Heart right ventricle (tissue), 16 donors: ENCODE measurements around the gene CPNE5. TPM values are rescaled to one million over a fixed set of nuclear protein-coding genes. Genes with fewer than 3 reads are reported as not detected.

Source experiments
- ATAC-seq, 8 donors: fragments of 200-7000 bp; cut with Tn5 transposase; one replicate each; pipeline ENCODE4 v1.9.1; 2020; ENCODE audit warnings: mild to moderate bottlenecking in 8 of 8, moderate library complexity in 8 of 8, moderate number of reproducible peaks in 1 of 8
- DNase-seq, 2 donors: peaks; one replicate each; pipeline ENCODE4 v3.0.0-alpha.2; 2020
- H3K27ac ChIP-seq, 10 donors: fragments of 200-600 bp; sonication (generic) in 2 of 10; one replicate each; pipeline versions ENCODE4 v1.5.0 to v1.8.0; 2020 to 2022; ENCODE audit warnings: mild to moderate bottlenecking in 3 of 10
- H3K27me3 ChIP-seq, 7 donors: fragments of 200-600 bp; one replicate each; pipeline ENCODE4 v1.8.0; 2021 to 2022; ENCODE audit warnings: mild to moderate bottlenecking in 2 of 7
- H3K36me3 ChIP-seq, 9 donors: fragments of 200-600 bp; sonication (generic) in 1 of 9; one replicate each; pipeline versions ENCODE4 v1.5.0 to v1.8.0; 2020 to 2022; ENCODE audit warnings: mild to moderate bottlenecking in 2 of 9
- H3K4me1 ChIP-seq, 9 donors: fragments of 200-600 bp; sonication (generic) in 1 of 9; one replicate each; pipeline versions ENCODE4 v1.5.0 to v1.8.0; 2020 to 2022; ENCODE audit warnings: mild to moderate bottlenecking in 4 of 9
- H3K4me3 ChIP-seq, 10 donors: fragments of 200-600 bp; sonication (generic) in 2 of 10; one replicate each; pipeline versions ENCODE4 v1.5.0 to v1.8.0; 2020 to 2022; ENCODE audit warnings: mild to moderate bottlenecking in 7 of 10, moderate library complexity in 2 of 10
- H3K9me3 ChIP-seq, 11 donors: fragments of 200-600 bp in 10 of 11; sonication (generic) in 2 of 11; one replicate each; pipeline versions ENCODE4 v1.5.0 to v1.8.0; 2013 to 2022; ENCODE audit warnings: mild to moderate bottlenecking in 2 of 11, control low read depth in 1 of 11, moderate library complexity in 1 of 11
- CTCF ChIP-seq, 9 donors: fragments of 200-600 bp; sonication (generic) in 2 of 9; IDR thresholded peaks; one replicate each; pipeline versions ENCODE4 v1.5.0 to v1.8.0; 2021 to 2022; ENCODE audit warnings: antibody characterized with exemption in 9 of 9, mild to moderate bottlenecking in 5 of 9, moderate library complexity in 1 of 9
- WGBS, 2 donors: extraction: QIAGEN DNeasy Blood & Tissue Kit; methylation state at CpG; one replicate each; pipeline ENCODE4 v1.1.7; 2013; ENCODE audit warnings: inconsistent platforms in 1 of 2; 5-methylcytosine and 5-hydroxymethylcytosine counted together
- intact Hi-C, 10 donors: fragments of 100-400 bp; cut with DNase I; formaldehyde crosslinking; loops; one replicate each; pipeline versions ENCODE4 v1.11.1 to v1.14.2; 2022
- polyA plus RNA-seq, 2 donors: library from polyadenylated mRNA; stranded (reverse); fragments of 200-250 nt; gene quantifications; one replicate each; pipeline ENCODE4 v1.2.3, GENCODE V29; 2013
- total RNA-seq, 10 donors: library from RNA; stranded (reverse); fragmentation: NEBNext Ultra II Directional in 3 of 10; extraction: Animal tissue kit (Norgen Biotek cat#: 25700) in 3 of 10; gene quantifications; one replicate each; pipeline versions ENCODE4 v1.2.1 to v1.2.4, GENCODE V29; 2021 to 2023
- donor health status: Arrhythmogenic right ventricular cardiomyopathy.
- donor health status: ischemic (EF 13 %, LVEDD 7.1; RV severe dilation, severe dysfunction).
- donor health status: healthy with polysubstance abuse.
- donor health status: DM: no; HTN: yes; CAD: no.
- donor health status: DM: no; HTN: no; CAD: no.
- donor health status: ischemic (EF 25% LVEDD 6.9; RV normal size, moderate dysfunction).
- donor health status: ischemic (EF 25% LVEDD 5.7; RV mildly dilated, moderate dysfunction).
- donor health status: healthy.
- donor health status: DM: yes; HTN: yes; CAD: no.
- donor health status: Ischemic cardiomyopathy.
- donor health status: ischemic (EF 35%, LVEDD 5.7; RV mildly dilated, moderate dysfunction).
- donor health status: nonischemic (EF 11% LVEDD 7.7; RV severe dilation, severe dysfunction).
- donor health status: DM: yes; HTN: yes; CAD: no.
- donor health status: PGD.
- donor health status: ischemic (EF 29% LVEDD 5.4; RV normal size, mild dysfunction).
- donor health status: nonischemic (EF 23%, LVEDD 6.1; RV moderate dilation, normal function).

CPNE5 gene
- total and polyA plus RNA-seq, 12 donors: 2.8 to 98.2 (median 24.4) TPM

- H3K9me3 ChIP-seq: peaks cover 0 to 18% (median 5%) of the 10 kb centered on the region in 11 donors
- no peak for TF ChIP-seq CTCF (IDR thresholded peaks at IDR 0.05)
- H3K27me3 ChIP-seq: no peaks in the 10 kb centered on the region
- peaks cover 0 to 16% (median 1%) of the 10 kb centered on the region in 9 donors for H3K4me1 ChIP-seq
- intact Hi-C loops: no loop called here
- ATAC-seq (no peak), DNase-seq (no peak)
- H3K4me3 ChIP-seq: no peak overlapping the region
- 96 to 97% methylated on average over 12 of the region's 12 CpGs for WGBS, 2 donors
- no peak overlapping the region for H3K27ac ChIP-seq
- peaks cover 0 to 8% (median 0%) of the 10 kb centered on the region in 9 donors for H3K36me3 ChIP-seq
Measured at GRCh38 chr6:36745283-36745682, 94.0 kb downstream of the CPNE5 start.

- Histone ChIP-seq H3K27me3 (no peaks in the 10 kb centered on the region), H3K9me3 (peaks cover 0 to 11% (median 0%) of the 10 kb centered on the region in 11 donors), H3K36me3 (peaks cover 0 to 8% (median 0%) of the 10 kb centered on the region in 9 donors), H3K4me3 (no peak overlapping the region), H3K27ac (no peak overlapping the region), H3K4me1 (peaks cover 0 to 25% (median 4%) of the 10 kb centered on the region in 9 donors)
- WGBS, 2 donors: 73 to 75% methylated on average over 2 of the region's 2 CpGs
- intact Hi-C loops: no loop called here
- TF ChIP-seq CTCF (IDR thresholded peaks at IDR 0.05): no peak
- ATAC-seq: no peak
- DNase-seq: no peak
Measured at GRCh38 chr6:36744304-36744673, 95.0 kb downstream of the CPNE5 start.

GRCh38 chr6:36743538-36744303 is 95.5 kb downstream of the CPNE5 start:
- ATAC-seq (peak in 3 of 8 donors; percentile 7 to 47 (median 9)), DNase-seq (no peak)
- Histone ChIP-seq H3K9me3 (peaks cover 0 to 7% (median 0%) of the 10 kb centered on the region in 11 donors), H3K4me3 (no peak overlapping the region), H3K4me1 (peaks cover 0 to 25% (median 4%) of the 10 kb centered on the region in 9 donors), H3K36me3 (peaks cover 0 to 8% (median 0%) of the 10 kb centered on the region in 9 donors), H3K27ac (no peak overlapping the region), H3K27me3 (no peaks in the 10 kb centered on the region)
- intact Hi-C loops: no loop called here
- TF ChIP-seq CTCF (IDR thresholded peaks at IDR 0.05): no peak
- 82% methylated on average over 24 of the region's 24 CpGs for WGBS, 2 donors

- Histone ChIP-seq H3K9me3 (no peaks in the 10 kb centered on the region), H3K27ac (no peak overlapping the region), H3K27me3 (no peaks in the 10 kb centered on the region), H3K4me3 (no peak overlapping the region), H3K4me1 (peaks cover 0 to 25% (median 4%) of the 10 kb centered on the region in 9 donors), H3K36me3 (peaks cover 0 to 8% (median 0%) of the 10 kb centered on the region in 9 donors)
- TF ChIP-seq CTCF (IDR thresholded peaks at IDR 0.05): no peak
- ATAC-seq (no peak), DNase-seq (no peak)
- intact Hi-C loops: no loop called here
- WGBS, 2 donors: 66 to 81% methylated on average over 5 of the region's 5 CpGs
Measured at GRCh38 chr6:36743032-36743431, 96.2 kb downstream of the CPNE5 start.
